D721Med (cell line): ENCODE data around the gene CRIM1.

Source experiments
- DNase-seq: peaks from one replicate; pipeline ENCODE4 v3.0.0; 2011; ENCODE audit warnings: low spot score; ENCODE audit not compliant: insufficient read length
- FAIRE-seq: peaks from 2 replicates; lab custom pipeline; 2011; peaks lifted over from hg19 to GRCh38; lab: Jason Lieb, UNC
- TF ChIP-seq, protein P1 (sequence below): IDR thresholded peaks from 2 replicates; pipeline ENCODE4 v1.5.1; 2012; ENCODE audit warnings: mild to moderate bottlenecking, control low read depth; ENCODE audit not compliant: insufficient read depth; ENCODE audit errors: missing control alignments

Gene CRIM1

DNA sequence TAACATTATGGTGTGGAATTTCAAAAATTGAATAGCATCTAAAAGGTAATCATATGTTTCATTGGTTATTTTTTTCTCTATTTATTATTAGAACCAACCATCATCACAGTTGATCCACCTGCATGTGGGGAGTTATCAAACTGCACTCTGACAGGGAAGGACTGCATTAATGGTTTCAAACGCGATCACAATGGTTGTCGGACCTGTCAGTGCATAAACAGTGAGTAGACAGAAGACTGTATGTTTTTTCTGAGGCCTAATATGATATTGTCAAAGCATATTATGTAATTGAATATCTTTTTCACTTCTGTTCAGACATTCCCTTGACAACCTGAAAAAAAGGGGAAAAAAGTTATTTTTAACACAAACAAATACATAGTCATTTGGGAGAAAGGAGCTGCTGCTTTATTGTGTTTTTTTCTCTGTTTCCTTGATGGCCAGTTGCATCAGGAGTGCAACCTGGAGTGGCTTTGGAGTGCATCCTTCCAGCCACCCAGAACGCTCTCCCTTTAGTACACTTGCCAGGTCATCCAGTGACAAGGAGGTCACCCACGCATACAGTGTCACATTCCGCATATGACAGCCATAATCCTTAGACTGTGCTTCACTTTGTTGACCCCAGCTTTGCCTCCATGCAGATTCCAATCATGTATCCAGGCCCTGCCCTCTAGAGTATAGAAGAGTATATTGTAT lies 143.7 kb downstream of the CRIM1 start:
- no peak for FAIRE-seq
- TF ChIP-seq, protein P1, sequence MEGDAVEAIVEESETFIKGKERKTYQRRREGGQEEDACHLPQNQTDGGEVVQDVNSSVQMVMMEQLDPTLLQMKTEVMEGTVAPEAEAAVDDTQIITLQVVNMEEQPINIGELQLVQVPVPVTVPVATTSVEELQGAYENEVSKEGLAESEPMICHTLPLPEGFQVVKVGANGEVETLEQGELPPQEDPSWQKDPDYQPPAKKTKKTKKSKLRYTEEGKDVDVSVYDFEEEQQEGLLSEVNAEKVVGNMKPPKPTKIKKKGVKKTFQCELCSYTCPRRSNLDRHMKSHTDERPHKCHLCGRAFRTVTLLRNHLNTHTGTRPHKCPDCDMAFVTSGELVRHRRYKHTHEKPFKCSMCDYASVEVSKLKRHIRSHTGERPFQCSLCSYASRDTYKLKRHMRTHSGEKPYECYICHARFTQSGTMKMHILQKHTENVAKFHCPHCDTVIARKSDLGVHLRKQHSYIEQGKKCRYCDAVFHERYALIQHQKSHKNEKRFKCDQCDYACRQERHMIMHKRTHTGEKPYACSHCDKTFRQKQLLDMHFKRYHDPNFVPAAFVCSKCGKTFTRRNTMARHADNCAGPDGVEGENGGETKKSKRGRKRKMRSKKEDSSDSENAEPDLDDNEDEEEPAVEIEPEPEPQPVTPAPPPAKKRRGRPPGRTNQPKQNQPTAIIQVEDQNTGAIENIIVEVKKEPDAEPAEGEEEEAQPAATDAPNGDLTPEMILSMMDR = no peak
- no peak for DNase-seq

DNA sequence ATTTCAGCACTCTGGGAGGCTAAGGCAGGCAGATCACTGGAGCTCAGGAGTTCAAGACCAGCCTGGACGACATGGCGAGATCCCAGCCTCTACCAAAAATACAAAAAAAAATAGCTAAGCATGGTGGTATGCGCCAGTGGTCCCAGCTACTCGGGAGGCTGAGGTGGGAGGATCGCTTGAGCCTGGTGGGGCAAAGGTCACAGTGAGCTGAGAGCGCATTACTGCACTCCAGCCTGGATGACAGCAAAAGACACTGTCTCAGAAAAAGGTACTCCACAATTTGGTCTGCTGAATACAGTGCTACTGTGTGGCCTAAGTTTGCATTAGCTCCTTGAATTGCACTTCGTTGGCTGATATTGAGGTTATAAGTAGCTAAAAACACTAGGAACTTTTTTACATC lies 144.5 kb downstream of the CRIM1 start:
- FAIRE-seq (no peak), DNase-seq (no peak)
- TF ChIP-seq, protein P1 = no peak

DNA sequence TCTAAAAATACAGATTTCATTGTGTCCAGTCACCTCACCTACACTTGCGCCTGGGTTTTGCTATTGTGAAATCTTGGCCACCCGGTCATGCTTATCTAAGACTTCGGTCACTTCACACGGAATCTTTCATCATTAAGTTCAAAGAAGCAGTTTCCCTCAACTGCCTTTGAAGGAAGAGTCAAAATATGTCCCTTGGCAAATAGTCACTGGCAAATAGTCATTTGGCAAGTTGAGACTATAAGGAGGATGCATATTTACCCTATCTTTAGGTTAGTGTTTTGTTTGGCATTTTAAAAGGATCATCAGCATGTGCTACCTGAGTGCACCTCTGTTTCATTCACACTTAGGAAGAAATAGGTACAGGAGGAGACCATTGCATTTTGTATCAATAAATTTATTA lies 146.5 kb downstream of the CRIM1 start:
- FAIRE-seq (no peak), DNase-seq (no peak)
- TF ChIP-seq, protein P1 = no peak

DNA sequence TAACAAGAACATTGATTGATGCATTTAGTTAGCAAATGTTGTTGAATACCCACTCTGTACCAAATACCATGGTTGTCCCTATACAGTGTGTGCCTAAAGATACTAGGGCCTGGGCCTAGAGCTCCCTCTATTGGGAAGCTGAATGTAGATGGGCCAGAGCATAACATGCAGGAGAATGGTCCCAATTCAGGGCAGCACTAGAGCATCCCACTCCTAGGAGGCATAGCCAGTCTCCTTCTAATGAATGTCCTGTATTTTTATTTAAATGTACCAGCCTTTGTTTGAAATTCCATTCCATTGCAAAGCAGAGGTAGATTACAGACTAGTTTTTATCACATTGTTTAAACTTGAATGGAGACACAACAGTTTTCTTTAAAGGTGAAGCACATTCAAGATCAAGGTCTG lies 151.8 kb downstream of the CRIM1 start:
- no peak for DNase-seq
- peak; percentile 64 for FAIRE-seq
- TF ChIP-seq, protein P1 = peak; percentile 88

DNA sequence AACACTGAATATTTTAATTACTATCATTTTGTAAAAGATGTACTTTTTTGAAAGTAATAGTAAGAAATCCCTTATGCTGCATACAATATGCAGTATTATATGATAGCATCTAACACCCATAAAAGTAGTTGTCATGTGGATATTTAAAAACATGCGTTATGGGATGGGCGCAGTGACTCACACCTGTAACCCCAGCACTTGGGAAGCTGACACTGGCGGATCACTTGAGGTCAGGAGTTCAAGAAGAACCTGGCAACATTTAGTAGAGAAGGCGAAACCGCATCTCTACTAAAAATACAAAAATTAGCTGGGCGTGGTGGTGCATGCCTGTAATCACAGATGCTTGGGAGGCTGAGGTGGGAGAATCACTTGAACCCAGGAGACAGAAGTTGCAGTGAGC lies 153.5 kb downstream of the CRIM1 start:
- TF ChIP-seq, protein P1 = no peak
- no peak for FAIRE-seq
- no peak for DNase-seq

DNA sequence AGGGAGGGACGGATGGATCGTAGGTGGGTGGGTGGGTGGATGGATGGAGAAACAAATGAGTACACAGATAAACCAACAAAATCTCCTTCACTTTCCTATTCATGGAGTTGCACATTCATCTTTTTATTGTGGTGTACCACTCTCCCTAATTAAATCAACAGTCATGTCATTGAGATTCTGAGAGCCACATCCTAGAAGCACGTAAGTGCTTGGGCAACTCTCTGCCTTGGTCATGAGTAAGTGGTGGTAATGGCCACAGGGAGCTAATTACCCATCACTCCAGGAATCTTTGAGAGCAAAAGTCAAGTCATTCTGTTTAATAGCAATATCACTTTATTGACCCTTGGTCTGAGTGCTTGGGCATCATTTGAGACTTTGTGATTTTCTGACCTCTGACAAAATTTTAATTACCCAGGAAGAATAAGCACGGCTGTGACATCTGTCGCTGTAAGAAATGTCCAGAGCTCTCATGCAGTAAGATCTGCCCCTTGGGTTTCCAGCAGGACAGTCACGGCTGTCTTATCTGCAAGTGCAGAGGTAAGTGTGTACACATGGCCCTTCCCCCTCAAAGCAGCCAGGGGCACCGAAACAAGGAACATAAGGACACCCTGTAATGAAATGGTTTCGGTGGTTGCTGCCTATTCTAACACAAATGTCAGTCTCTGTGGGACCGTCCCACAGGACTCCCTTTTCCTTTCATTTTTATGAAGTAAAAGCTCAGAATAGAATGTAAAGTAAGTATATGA lies 156.5 kb downstream of the CRIM1 start:
- DNase-seq (no peak), FAIRE-seq (no peak)
- TF ChIP-seq, protein P1 = no peak

DNA sequence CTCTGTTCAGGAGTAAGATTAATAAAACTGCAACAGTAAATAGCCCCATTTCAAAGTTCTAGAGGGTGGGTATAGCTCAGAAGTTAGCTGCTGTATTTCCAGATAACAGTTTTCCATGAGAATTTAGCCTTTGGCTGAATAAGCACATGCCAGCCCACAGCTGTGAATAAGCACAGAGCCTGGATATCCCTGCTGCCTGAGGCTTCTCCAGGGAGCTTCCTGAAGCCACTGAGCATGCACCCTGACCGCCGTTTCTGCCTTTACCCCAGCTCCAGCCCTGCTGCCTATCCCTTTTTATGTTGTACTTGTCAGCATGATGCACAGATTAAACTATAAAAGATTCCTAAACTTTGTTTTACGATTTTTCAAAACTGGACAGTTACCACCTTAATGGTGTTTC lies 157.1 kb downstream of the CRIM1 start:
- TF ChIP-seq, protein P1 = no peak
- DNase-seq = no peak
- FAIRE-seq = no peak
